ENCODE measurements around the gene GIPC1. TPM values are rescaled to one million over a fixed set of nuclear protein-coding genes. Genes with fewer than 3 reads are reported as not detected.

Gene GIPC1
- total and polyA plus RNA-seq, 9 of the 15 experiments (the other 6 are each of a cell fraction or from before 2014, with no cell fraction given) = 0.49 to 54.7 (median 24.8) TPM

GRCh38 chr19:14440049-14440448, 55.9 kb downstream of the GIPC1 start (continued):
- TF ChIP-seq, protein P1, sequence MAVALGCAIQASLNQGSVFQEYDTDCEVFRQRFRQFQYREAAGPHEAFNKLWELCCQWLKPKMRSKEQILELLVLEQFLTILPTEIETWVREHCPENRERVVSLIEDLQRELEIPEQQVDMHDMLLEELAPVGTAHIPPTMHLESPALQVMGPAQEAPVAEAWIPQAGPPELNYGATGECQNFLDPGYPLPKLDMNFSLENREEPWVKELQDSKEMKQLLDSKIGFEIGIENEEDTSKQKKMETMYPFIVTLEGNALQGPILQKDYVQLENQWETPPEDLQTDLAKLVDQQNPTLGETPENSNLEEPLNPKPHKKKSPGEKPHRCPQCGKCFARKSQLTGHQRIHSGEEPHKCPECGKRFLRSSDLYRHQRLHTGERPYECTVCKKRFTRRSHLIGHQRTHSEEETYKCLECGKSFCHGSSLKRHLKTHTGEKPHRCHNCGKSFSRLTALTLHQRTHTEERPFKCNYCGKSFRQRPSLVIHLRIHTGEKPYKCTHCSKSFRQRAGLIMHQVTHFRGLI (CRISPR knock-in tag; IDR thresholded peaks at IDR 0.05) = no peak
- no peak for TF ChIP-seq ZNF184 (CRISPR knock-in tag; IDR thresholded peaks at IDR 0.05)
- TF ChIP-seq FOXK2 (conservative IDR thresholded peaks at IDR 0.05 in 1 of 2, IDR thresholded peaks at IDR 0.05 in 1 of 2; ENCODE audit: low read depth in 2 of 2) = 0 out of 4 replicates have a peak, but pooled peaks of 1 of the 2 experiments have one; percentile 20
- TF ChIP-seq CREM (IDR thresholded peaks at IDR 0.05; ENCODE audit: low read depth) = no peak
- TF ChIP-seq, protein P2, sequence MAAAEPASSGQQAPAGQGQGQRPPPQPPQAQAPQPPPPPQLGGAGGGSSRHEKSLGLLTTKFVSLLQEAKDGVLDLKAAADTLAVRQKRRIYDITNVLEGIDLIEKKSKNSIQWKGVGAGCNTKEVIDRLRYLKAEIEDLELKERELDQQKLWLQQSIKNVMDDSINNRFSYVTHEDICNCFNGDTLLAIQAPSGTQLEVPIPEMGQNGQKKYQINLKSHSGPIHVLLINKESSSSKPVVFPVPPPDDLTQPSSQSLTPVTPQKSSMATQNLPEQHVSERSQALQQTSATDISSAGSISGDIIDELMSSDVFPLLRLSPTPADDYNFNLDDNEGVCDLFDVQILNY (CRISPR knock-in tag; IDR thresholded peaks at IDR 0.05) = no peak
- no peak for TF ChIP-seq NR2C1 (IDR thresholded peaks at IDR 0.05)
- peak; percentile 53 for TF ChIP-seq NR2C1 (tag; IDR thresholded peaks at IDR 0.05)
- TF ChIP-seq ZNF655 (CRISPR knock-in tag; IDR thresholded peaks at IDR 0.05) = no peak
- TF ChIP-seq ZNF197 (CRISPR knock-in tag; IDR thresholded peaks at IDR 0.05; ENCODE audit: low read depth) = peak; percentile 81
- TF ChIP-seq MBD2 (IDR thresholded peaks at IDR 0.05; ENCODE audit: borderline replicate concordance, low read depth) = no peak
- TF ChIP-seq PRMT5 (CRISPR knock-in tag; IDR thresholded peaks at IDR 0.05) = no peak
- no peak for TF ChIP-seq ZEB2 (IDR thresholded peaks at IDR 0.05)
- TF ChIP-seq, protein P3, sequence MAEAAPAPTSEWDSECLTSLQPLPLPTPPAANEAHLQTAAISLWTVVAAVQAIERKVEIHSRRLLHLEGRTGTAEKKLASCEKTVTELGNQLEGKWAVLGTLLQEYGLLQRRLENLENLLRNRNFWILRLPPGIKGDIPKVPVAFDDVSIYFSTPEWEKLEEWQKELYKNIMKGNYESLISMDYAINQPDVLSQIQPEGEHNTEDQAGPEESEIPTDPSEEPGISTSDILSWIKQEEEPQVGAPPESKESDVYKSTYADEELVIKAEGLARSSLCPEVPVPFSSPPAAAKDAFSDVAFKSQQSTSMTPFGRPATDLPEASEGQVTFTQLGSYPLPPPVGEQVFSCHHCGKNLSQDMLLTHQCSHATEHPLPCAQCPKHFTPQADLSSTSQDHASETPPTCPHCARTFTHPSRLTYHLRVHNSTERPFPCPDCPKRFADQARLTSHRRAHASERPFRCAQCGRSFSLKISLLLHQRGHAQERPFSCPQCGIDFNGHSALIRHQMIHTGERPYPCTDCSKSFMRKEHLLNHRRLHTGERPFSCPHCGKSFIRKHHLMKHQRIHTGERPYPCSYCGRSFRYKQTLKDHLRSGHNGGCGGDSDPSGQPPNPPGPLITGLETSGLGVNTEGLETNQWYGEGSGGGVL (CRISPR knock-in tag; IDR thresholded peaks at IDR 0.05) = no peak
- 0 out of 2 replicates have a peak, but pooled peaks have one; percentile 37 for TF ChIP-seq FOXK1 (CRISPR knock-in tag; IDR thresholded peaks at IDR 0.05; ENCODE audit: borderline replicate concordance)
- TF ChIP-seq PHF20 (IDR thresholded peaks at IDR 0.05; ENCODE audit: partially characterized antibody) = peak; percentile 43
- TF ChIP-seq HSF4 (CRISPR knock-in tag; IDR thresholded peaks at IDR 0.05; ENCODE audit: borderline replicate concordance) = 0 out of 2 replicates have a peak, but pooled peaks have one; percentile 62
- peak; percentile 78; the same call in 1 of the 2 replicates for TF ChIP-seq ZNF668 (CRISPR knock-in tag; IDR thresholded peaks at IDR 0.05)
- TF ChIP-seq SMARCC2 (IDR thresholded peaks at IDR 0.05; ENCODE audit: low read depth) = no peak
- peak; percentile 21; the same call in 1 of the 2 replicates for TF ChIP-seq SOX6 (IDR thresholded peaks at IDR 0.05)
- no peak for TF ChIP-seq BCOR (IDR thresholded peaks at IDR 0.05)
- no peak for TF ChIP-seq ADNP (tag; IDR thresholded peaks at IDR 0.05)
- no peak for TF ChIP-seq CCAR2 (IDR thresholded peaks at IDR 0.05; ENCODE audit: low read depth, low read length)
- TF ChIP-seq NFATC3 (IDR thresholded peaks at IDR 0.05) = no peak
- TF ChIP-seq POLR3A (IDR thresholded peaks at IDR 0.05; ENCODE audit: borderline replicate concordance, extremely low read depth, insufficient read depth, insufficient read length) = no peak
- TF ChIP-seq FOXM1 (IDR thresholded peaks at IDR 0.05; ENCODE audit: low read depth) = no peak
- no peak for TF ChIP-seq FOXM1 (CRISPR knock-in tag; IDR thresholded peaks at IDR 0.05; ENCODE audit: low read depth)

All from K562 (cell line).